Measurements from ENCODE around the gene MDFIC. TPM values are rescaled to one million over a fixed set of nuclear protein-coding genes. Genes with fewer than 3 reads are reported as not detected.

The MDFIC gene
- total and polyA plus RNA-seq, 9 donors = 10.6 to 30.0 (median 17.9) TPM

GRCh38 chr7:114966156-114966555 is 44.3 kb downstream of the MDFIC start:
- intact Hi-C loops (cut with DNase I) = no loop called here
- Histone ChIP-seq H3K36me3 (no peaks in the 10 kb centered on the region), H3K4me1 (ENCODE audit: insufficient read depth) (no peaks in the 10 kb centered on the region), H3K9me3 (no peaks in the 10 kb centered on the region), H3K4me3 (no peak overlapping the region), H3K27ac (no peak overlapping the region), H3K27me3 (no peaks in the 10 kb centered on the region)
- DNase-seq = no peak
- WGBS, 3 donors = 64 to 84% (median 78%) methylated on average over 2 of the region's 2 CpGs
- TF ChIP-seq EP300 (IDR thresholded peaks at IDR 0.05) = no peak
- TF ChIP-seq CTCF (IDR thresholded peaks at IDR 0.05) = no peak

- Histone ChIP-seq H3K4me1 (ENCODE audit: insufficient read depth) (peaks cover 2% of the 10 kb centered on the region), H3K27me3 (no peaks in the 10 kb centered on the region), H3K4me3 (no peak overlapping the region), H3K9me3 (no peaks in the 10 kb centered on the region), H3K27ac (no peak overlapping the region), H3K36me3 (no peaks in the 10 kb centered on the region)
- intact Hi-C loops (cut with DNase I) = no loop called here
- 94 to 96% (median 95%) methylated on average over 4 of the region's 4 CpGs for WGBS, 3 donors
- TF ChIP-seq POLR2A (IDR thresholded peaks at IDR 0.05) = no peak
- no peak for TF ChIP-seq CTCF (IDR thresholded peaks at IDR 0.05)
- TF ChIP-seq EP300 (IDR thresholded peaks at IDR 0.05) = no peak
- DNase-seq = no peak
Measured at GRCh38 chr7:114969096-114969495, 47.2 kb downstream of the MDFIC start.

GRCh38 chr7:114970308-114970707 is 48.4 kb downstream of the MDFIC start:
- WGBS, 3 donors = 88 to 99% (median 96%) methylated on average over 3 of the region's 3 CpGs
- Histone ChIP-seq H3K4me1 (ENCODE audit: insufficient read depth) (peaks cover 2% of the 10 kb centered on the region), H3K27ac (no peak overlapping the region), H3K9me3 (no peaks in the 10 kb centered on the region), H3K4me3 (no peak overlapping the region), H3K36me3 (no peaks in the 10 kb centered on the region), H3K27me3 (no peaks in the 10 kb centered on the region)
- TF ChIP-seq POLR2A (IDR thresholded peaks at IDR 0.05) (no peak), CTCF (IDR thresholded peaks at IDR 0.05) (no peak), EP300 (IDR thresholded peaks at IDR 0.05) (no peak)
- intact Hi-C loops (cut with DNase I) = no loop called here
- no peak for DNase-seq

GRCh38 chr7:114970732-114971131 is 48.8 kb downstream of the MDFIC start:
- TF ChIP-seq POLR2A (IDR thresholded peaks at IDR 0.05) (no peak), EP300 (IDR thresholded peaks at IDR 0.05) (no peak), CTCF (IDR thresholded peaks at IDR 0.05) (no peak)
- WGBS, 3 donors = 96 to 97% (median 97%) methylated on average over 1 of the region's 1 CpG
- no peak overlapping the region for H3K27ac ChIP-seq
- DNase-seq = no peak
- H3K4me1 ChIP-seq (ENCODE audit: insufficient read depth) = peaks cover 2% of the 10 kb centered on the region
- no peaks in the 10 kb centered on the region for H3K36me3 ChIP-seq
- no peaks in the 10 kb centered on the region for H3K27me3 ChIP-seq
- intact Hi-C loops (cut with DNase I) = no loop called here
- no peaks in the 10 kb centered on the region for H3K9me3 ChIP-seq
- no peak overlapping the region for H3K4me3 ChIP-seq

- Histone ChIP-seq H3K27ac (no peak overlapping the region), H3K27me3 (no peaks in the 10 kb centered on the region), H3K9me3 (no peaks in the 10 kb centered on the region), H3K4me1 (ENCODE audit: insufficient read depth) (peaks cover 2% of the 10 kb centered on the region), H3K36me3 (no peaks in the 10 kb centered on the region), H3K4me3 (no peak overlapping the region)
- no peak for TF ChIP-seq POLR2A (IDR thresholded peaks at IDR 0.05)
- intact Hi-C loops (cut with DNase I) = no loop called here
- no peak for DNase-seq
- 90 to 94% (median 93%) methylated on average over 3 of the region's 3 CpGs for WGBS, 3 donors
Measured at GRCh38 chr7:114972567-114972966, 50.7 kb downstream of the MDFIC start.
